IPS-15b (cell line): ENCODE data around the gene NRG3.
A peak's percentile ranks its signal among the peaks of the same experiment; 100 is the strongest.

ENCODE experiments used
- H3K27me3 ChIP-seq: one replicate; pipeline ENCODE4 v1.6.1; 2013; ENCODE audit warnings: low read length; ENCODE audit not compliant: control insufficient read depth, insufficient read depth
- H3K36me3 ChIP-seq: one replicate; pipeline ENCODE4 v1.6.1; 2013; ENCODE audit warnings: low read length; ENCODE audit not compliant: control insufficient read depth, insufficient read depth
- H3K4me1 ChIP-seq: one replicate; pipeline ENCODE4 v1.6.1; 2013; ENCODE audit warnings: mild to moderate bottlenecking, low read length; ENCODE audit not compliant: control insufficient read depth, insufficient read depth
- H3K4me3 ChIP-seq: one replicate; pipeline ENCODE4 v1.5.1; 2013; ENCODE audit warnings: low read depth, low read length
- H3K9ac ChIP-seq: one replicate; pipeline ENCODE4 v1.6.1; 2013; ENCODE audit warnings: low read depth, mild to moderate bottlenecking, low read length
- H3K9me3 ChIP-seq: one replicate; pipeline ENCODE4 v1.6.1; 2013; ENCODE audit warnings: mild to moderate bottlenecking, low read length; ENCODE audit not compliant: control insufficient read depth, insufficient read depth

Gene NRG3

GRCh38 chr10:81874875-81875466 is at the start of gene NRG3:
Gene NRG3, plus strand, starts transcription at chr10:81875194.
- H3K9me3 ChIP-seq = no peaks in the 10 kb centered on the region
- peak within 1 kb of the TSS; percentile 75 for H3K4me3 ChIP-seq
- H3K9ac ChIP-seq = peak within 1 kb of the TSS; percentile 18
- H3K4me1 ChIP-seq = peaks cover 18% of the 10 kb centered on the region
- H3K27me3 ChIP-seq = peaks cover 49% of the 10 kb centered on the region
- H3K36me3 ChIP-seq = no peaks in the 10 kb centered on the region

- H3K9me3 ChIP-seq = no peaks in the 10 kb centered on the region
- H3K36me3 ChIP-seq = no peaks in the 10 kb centered on the region
- H3K27me3 ChIP-seq = no peaks in the 10 kb centered on the region
- no peaks in the 10 kb centered on the region for H3K4me1 ChIP-seq
- no peak overlapping the region for H3K4me3 ChIP-seq
- no peak overlapping the region for H3K9ac ChIP-seq
These were observed 46.7 kb upstream of the NRG3 start for GRCh38 chr10:81828251-81828650.

GRCh38 chr10:81831060-81831459 is 43.9 kb upstream of the NRG3 start:
- H3K4me3 ChIP-seq = no peak overlapping the region
- H3K4me1 ChIP-seq = peaks cover under 1% of the 10 kb centered on the region

GRCh38 chr10:81838950-81839349 is 36.0 kb upstream of the NRG3 start:
- Histone ChIP-seq H3K36me3 (no peaks in the 10 kb centered on the region), H3K27me3 (peaks cover 9% of the 10 kb centered on the region), H3K9me3 (no peaks in the 10 kb centered on the region), H3K4me3 (no peak overlapping the region), H3K4me1 (peaks cover 5% of the 10 kb centered on the region), H3K9ac (no peak overlapping the region)

More at GRCh38 chr10:81831060-81831459, 43.9 kb upstream of the NRG3 start:
- Histone ChIP-seq H3K9ac (no peak overlapping the region), H3K9me3 (no peaks in the 10 kb centered on the region), H3K27me3 (no peaks in the 10 kb centered on the region), H3K36me3 (no peaks in the 10 kb centered on the region)

GRCh38 chr10:81843042-81843441 is 32.0 kb upstream of the NRG3 start:
- Histone ChIP-seq H3K4me3 (no peak overlapping the region), H3K9me3 (no peaks in the 10 kb centered on the region), H3K9ac (no peak overlapping the region), H3K27me3 (peaks cover 9% of the 10 kb centered on the region), H3K36me3 (no peaks in the 10 kb centered on the region), H3K4me1 (peaks cover 9% of the 10 kb centered on the region)

GRCh38 chr10:81847675-81848074 is 27.3 kb upstream of the NRG3 start:
- no peak overlapping the region for H3K9ac ChIP-seq

GRCh38 chr10:81848514-81848913 is 26.5 kb upstream of the NRG3 start:
- Histone ChIP-seq H3K36me3 (no peaks in the 10 kb centered on the region), H3K9ac (no peak overlapping the region), H3K4me1 (peaks cover 17% of the 10 kb centered on the region), H3K4me3 (no peak overlapping the region), H3K27me3 (no peaks in the 10 kb centered on the region), H3K9me3 (no peaks in the 10 kb centered on the region)

More at GRCh38 chr10:81847675-81848074, 27.3 kb upstream of the NRG3 start:
- H3K4me1 ChIP-seq = peaks cover 17% of the 10 kb centered on the region
- H3K36me3 ChIP-seq = no peaks in the 10 kb centered on the region
- no peaks in the 10 kb centered on the region for H3K27me3 ChIP-seq
- peak overlapping the region; percentile 10 for H3K4me3 ChIP-seq
- H3K9me3 ChIP-seq = no peaks in the 10 kb centered on the region

GRCh38 chr10:81848931-81849330 is 26.1 kb upstream of the NRG3 start:
- H3K36me3 ChIP-seq = no peaks in the 10 kb centered on the region
- no peaks in the 10 kb centered on the region for H3K9me3 ChIP-seq
- no peak overlapping the region for H3K9ac ChIP-seq
- H3K27me3 ChIP-seq = no peaks in the 10 kb centered on the region
- H3K4me1 ChIP-seq = peaks cover 17% of the 10 kb centered on the region
- no peak overlapping the region for H3K4me3 ChIP-seq

- Histone ChIP-seq H3K27me3 (no peaks in the 10 kb centered on the region), H3K9me3 (peaks cover 5% of the 10 kb centered on the region), H3K36me3 (no peaks in the 10 kb centered on the region), H3K4me3 (no peak overlapping the region), H3K4me1 (no peaks in the 10 kb centered on the region), H3K9ac (no peak overlapping the region)
These were observed 12.4 kb upstream of the NRG3 start for GRCh38 chr10:81862596-81862995.

- Histone ChIP-seq H3K36me3 (no peaks in the 10 kb centered on the region), H3K9me3 (peaks cover 5% of the 10 kb centered on the region), H3K4me1 (no peaks in the 10 kb centered on the region), H3K9ac (no peak overlapping the region), H3K4me3 (no peak overlapping the region), H3K27me3 (no peaks in the 10 kb centered on the region)
These were observed 11.2 kb upstream of the NRG3 start for GRCh38 chr10:81863771-81864170.

- no peaks in the 10 kb centered on the region for H3K27me3 ChIP-seq
- no peak overlapping the region for H3K4me3 ChIP-seq
- no peaks in the 10 kb centered on the region for H3K36me3 ChIP-seq
- no peak overlapping the region for H3K9ac ChIP-seq
- no peaks in the 10 kb centered on the region for H3K4me1 ChIP-seq
- peaks cover 5% of the 10 kb centered on the region for H3K9me3 ChIP-seq
These were observed 9.4 kb upstream of the NRG3 start for GRCh38 chr10:81865581-81865980.

- Histone ChIP-seq H3K27me3 (peaks cover 6% of the 10 kb centered on the region), H3K9me3 (no peaks in the 10 kb centered on the region), H3K4me3 (no peak overlapping the region), H3K9ac (no peak overlapping the region), H3K4me1 (no peaks in the 10 kb centered on the region), H3K36me3 (no peaks in the 10 kb centered on the region)
These were observed 8.2 kb upstream of the NRG3 start for GRCh38 chr10:81866753-81867152.
